Gastrocnemius medialis (tissue), 4 donors: ENCODE results near the gene MBD5. TPM values are rescaled to one million over a fixed set of nuclear protein-coding genes. Genes with fewer than 3 reads are reported as not detected.

Experiments
- ATAC-seq, 2 donors: fragments of 150-250 bp; one replicate each; pipeline ENCODE4 v1.9.1; 2016
- DNase-seq, 2 donors: peaks; one replicate each; pipeline ENCODE4 v3.0.0-alpha.2; 2019
- H3K27ac ChIP-seq, 4 donors: fragments of 200-600 bp; sonication (generic); 1 replicate in 1 of 4; 2 replicates in 3 of 4; pipeline ENCODE4 v1.5.1; 2016 to 2018; ENCODE audit warnings: mild to moderate bottlenecking in 2 of 4, moderate library complexity in 1 of 4
- H3K27me3 ChIP-seq, 3 donors: fragments of 200-600 bp; sonication (generic) in 2 of 3; 1 replicate in 1 of 3; 2 replicates in 2 of 3; pipeline versions ENCODE4 v1.5.1 to v1.6.0; 2016 to 2019; ENCODE audit warnings: mild to moderate bottlenecking in 1 of 3, moderate library complexity in 1 of 3
- H3K36me3 ChIP-seq, 2 donors: fragments of 200-600 bp; sonication (generic) in 1 of 2; one replicate each; pipeline ENCODE4 v1.5.1; 2017 to 2018
- H3K4me1 ChIP-seq, 2 donors: fragments of 200-600 bp; sonication (generic) in 1 of 2; one replicate each; pipeline ENCODE4 v1.5.1; 2016 to 2017; ENCODE audit warnings: mild to moderate bottlenecking in 2 of 2
- H3K4me3 ChIP-seq, 4 donors: fragments of 200-600 bp; sonication (generic) in 3 of 4; 1 replicate in 1 of 4; 2 replicates in 3 of 4; pipeline ENCODE4 v1.5.1; 2016 to 2019; ENCODE audit warnings: mild to moderate bottlenecking in 2 of 4
- H3K9me3 ChIP-seq, 3 donors: fragments of 200-600 bp; sonication (generic) in 2 of 3; 1 replicate in 1 of 3; 2 replicates in 2 of 3; pipeline ENCODE4 v1.5.1; 2016 to 2019
- POLR2A ChIP-seq, 2 donors: fragments of 450-650 bp; IDR thresholded peaks; one replicate each; pipeline ENCODE4 v1.6.1; 2017; ENCODE audit warnings: antibody characterized with exemption in 2 of 2, mild to moderate bottlenecking in 2 of 2, moderate library complexity in 2 of 2
- in situ Hi-C, 4 donors: fragments of 200-750 bp; cut with MboI; loops; one replicate each; pipeline versions ENCODE4 v1.15.0 to v1.8.0; 2017; ENCODE audit warnings: low sequenced_read_pairs in 4 of 4
- intact Hi-C: fragments of 100-400 bp; cut with DNase I; formaldehyde crosslinking; loops from one replicate; pipeline ENCODE4 v1.15.1; 2023; ENCODE audit warnings: low total_unique reads
- total RNA-seq, 4 donors: library from RNA; depleted of rRNA; stranded (reverse); fragments of >200 nt; gene quantifications; one replicate each; pipeline versions ENCODE4 v1.1.0 to v1.2.3, GENCODE V29; 2016
- TF ChIP-seq, protein P1 (sequence below), 5 experiments: fragments of 450-650 bp in 3 of 5; fragments of 200-600 bp in 2 of 5; sonication (generic) in 2 of 5; IDR thresholded peaks in 4 of 5; conservative IDR thresholded peaks in 1 of 5; 1 replicate in 4 of 5; 2 replicates in 1 of 5; pipeline ENCODE4 v1.5.1; 2016 to 2019; ENCODE audit warnings: antibody characterized with exemption in 5 of 5, mild to moderate bottlenecking in 3 of 5, moderate library complexity in 3 of 5

MBD5 gene
- total RNA-seq, 4 donors from 2014 or later: 15.2 to 27.2 (median 15.5) TPM

DNA sequence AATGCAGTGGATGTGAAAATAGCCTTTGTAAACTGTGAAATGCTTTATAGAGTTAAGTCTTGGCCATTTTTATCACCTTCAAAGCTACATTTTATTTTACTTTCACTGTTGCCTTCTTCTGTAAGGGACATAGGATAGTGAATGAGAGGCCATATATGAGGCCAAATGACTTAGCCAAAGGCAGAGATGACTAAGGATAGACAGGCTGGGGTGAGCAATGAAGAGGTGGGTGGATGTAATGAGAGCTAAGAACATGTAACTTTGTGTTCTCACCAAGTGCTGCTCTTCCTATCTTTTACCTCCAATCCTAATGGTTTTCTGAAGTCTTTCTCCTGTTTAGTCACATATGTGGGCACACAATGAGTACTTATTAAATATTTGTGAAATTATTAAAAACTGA, 101.9 kb downstream of the MBD5 start:
- intact Hi-C loops (no loop called here), in situ Hi-C loops (no loop called here)
- ATAC-seq: no peak

DNA sequence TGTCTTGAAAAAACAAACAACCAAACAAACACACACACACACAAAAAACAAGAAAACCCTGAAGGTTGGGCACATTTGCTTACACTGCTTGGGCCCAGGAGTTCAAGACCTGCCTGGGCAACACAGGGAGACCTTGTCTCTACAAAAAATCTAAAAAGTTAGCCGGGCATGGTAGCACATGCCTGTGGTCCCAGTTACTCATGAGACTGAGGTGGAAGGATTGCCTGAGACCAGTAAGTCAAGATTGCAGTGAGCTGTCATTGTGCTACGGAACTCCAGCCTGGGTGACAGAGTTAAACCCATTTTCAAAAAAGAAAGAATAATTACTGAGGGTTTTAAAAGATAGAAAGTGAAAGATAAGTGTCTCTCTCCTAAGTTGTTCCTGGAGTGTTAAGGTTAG, 103.4 kb downstream of the MBD5 start:
- Histone ChIP-seq H3K9me3 (no peaks in the 10 kb centered on the region), H3K27me3 (no peaks in the 10 kb centered on the region), H3K36me3 (no peaks in the 10 kb centered on the region), H3K4me3 (no peak overlapping the region), H3K4me1 (no peaks in the 10 kb centered on the region), H3K27ac (no peak overlapping the region)
- no peak for DNase-seq
- TF ChIP-seq, protein P1, sequence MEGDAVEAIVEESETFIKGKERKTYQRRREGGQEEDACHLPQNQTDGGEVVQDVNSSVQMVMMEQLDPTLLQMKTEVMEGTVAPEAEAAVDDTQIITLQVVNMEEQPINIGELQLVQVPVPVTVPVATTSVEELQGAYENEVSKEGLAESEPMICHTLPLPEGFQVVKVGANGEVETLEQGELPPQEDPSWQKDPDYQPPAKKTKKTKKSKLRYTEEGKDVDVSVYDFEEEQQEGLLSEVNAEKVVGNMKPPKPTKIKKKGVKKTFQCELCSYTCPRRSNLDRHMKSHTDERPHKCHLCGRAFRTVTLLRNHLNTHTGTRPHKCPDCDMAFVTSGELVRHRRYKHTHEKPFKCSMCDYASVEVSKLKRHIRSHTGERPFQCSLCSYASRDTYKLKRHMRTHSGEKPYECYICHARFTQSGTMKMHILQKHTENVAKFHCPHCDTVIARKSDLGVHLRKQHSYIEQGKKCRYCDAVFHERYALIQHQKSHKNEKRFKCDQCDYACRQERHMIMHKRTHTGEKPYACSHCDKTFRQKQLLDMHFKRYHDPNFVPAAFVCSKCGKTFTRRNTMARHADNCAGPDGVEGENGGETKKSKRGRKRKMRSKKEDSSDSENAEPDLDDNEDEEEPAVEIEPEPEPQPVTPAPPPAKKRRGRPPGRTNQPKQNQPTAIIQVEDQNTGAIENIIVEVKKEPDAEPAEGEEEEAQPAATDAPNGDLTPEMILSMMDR (IDR thresholded peaks at IDR 0.05 in 4 of 5, conservative IDR thresholded peaks at IDR 0.05 in 1 of 5): no peak
- no peak for TF ChIP-seq POLR2A (IDR thresholded peaks at IDR 0.05)
- intact Hi-C loops: no loop called here
- no peak for ATAC-seq
- in situ Hi-C loops: no loop called here

More for the DNA sequence above, 101.9 kb downstream of the MBD5 start:
- Histone ChIP-seq H3K9me3 (no peaks in the 10 kb centered on the region), H3K36me3 (no peaks in the 10 kb centered on the region), H3K27me3 (no peaks in the 10 kb centered on the region), H3K4me1 (no peaks in the 10 kb centered on the region), H3K4me3 (no peak overlapping the region), H3K27ac (no peak overlapping the region)
- no peak for DNase-seq
- TF ChIP-seq POLR2A (IDR thresholded peaks at IDR 0.05): no peak
- TF ChIP-seq, protein P1 (IDR thresholded peaks at IDR 0.05 in 4 of 5, conservative IDR thresholded peaks at IDR 0.05 in 1 of 5): no peak

DNA sequence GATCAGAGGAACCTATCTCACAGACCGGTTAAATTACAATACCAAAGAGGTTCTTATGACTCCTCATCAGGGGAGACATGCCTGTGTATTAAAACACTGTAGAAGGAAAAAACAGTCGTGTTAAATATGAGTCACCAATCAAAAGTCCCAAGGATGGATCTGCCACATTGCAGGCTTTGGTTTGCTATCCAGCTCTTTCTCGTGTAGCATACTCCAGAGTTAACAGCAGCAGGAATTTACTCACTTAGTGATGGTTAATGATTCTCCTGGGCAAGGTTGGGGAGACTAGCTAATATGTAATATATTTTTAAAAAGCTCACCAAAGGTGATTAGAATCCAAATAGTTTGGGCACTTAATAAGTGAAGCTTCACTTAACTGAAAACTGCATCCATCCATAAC, 109.7 kb downstream of the MBD5 start:
- intact Hi-C loops (no loop called here), in situ Hi-C loops (no loop called here)
- Histone ChIP-seq H3K4me3 (no peak overlapping the region), H3K36me3 (no peaks in the 10 kb centered on the region), H3K27me3 (no peaks in the 10 kb centered on the region), H3K4me1 (no peaks in the 10 kb centered on the region), H3K9me3 (no peaks in the 10 kb centered on the region), H3K27ac (no peak overlapping the region)
- TF ChIP-seq, protein P1 (IDR thresholded peaks at IDR 0.05 in 4 of 5, conservative IDR thresholded peaks at IDR 0.05 in 1 of 5): no peak
- no peak for TF ChIP-seq POLR2A (IDR thresholded peaks at IDR 0.05)
- DNase-seq (no peak), ATAC-seq (no peak)

DNA sequence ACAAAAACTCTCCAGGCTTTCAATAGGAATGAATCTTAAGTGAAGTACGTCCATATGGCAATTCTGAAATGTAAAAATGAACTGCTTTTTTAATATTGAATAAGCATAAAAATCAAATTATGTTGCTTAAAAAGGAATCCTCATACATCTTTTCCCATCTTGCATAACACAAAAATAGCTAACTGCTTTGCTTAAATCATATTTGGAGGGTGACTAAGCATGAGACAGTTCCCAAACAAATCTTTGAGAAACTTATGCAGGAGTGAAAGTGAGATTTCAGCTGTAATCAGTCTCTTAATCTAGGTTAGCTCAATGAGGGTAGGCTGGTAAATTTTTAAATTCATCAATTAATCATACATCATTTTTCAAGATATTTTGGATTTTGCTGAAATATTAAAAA, 111.5 kb downstream of the MBD5 start:
- ATAC-seq: no peak
- Histone ChIP-seq H3K9me3 (no peaks in the 10 kb centered on the region), H3K27me3 (no peaks in the 10 kb centered on the region), H3K4me1 (no peaks in the 10 kb centered on the region), H3K27ac (no peak overlapping the region), H3K36me3 (no peaks in the 10 kb centered on the region), H3K4me3 (no peak overlapping the region)
- intact Hi-C loops: no loop called here
- in situ Hi-C loops: no loop called here
- no peak for DNase-seq
- no peak for TF ChIP-seq POLR2A (IDR thresholded peaks at IDR 0.05)
- TF ChIP-seq, protein P1 (IDR thresholded peaks at IDR 0.05 in 4 of 5, conservative IDR thresholded peaks at IDR 0.05 in 1 of 5): no peak

DNA sequence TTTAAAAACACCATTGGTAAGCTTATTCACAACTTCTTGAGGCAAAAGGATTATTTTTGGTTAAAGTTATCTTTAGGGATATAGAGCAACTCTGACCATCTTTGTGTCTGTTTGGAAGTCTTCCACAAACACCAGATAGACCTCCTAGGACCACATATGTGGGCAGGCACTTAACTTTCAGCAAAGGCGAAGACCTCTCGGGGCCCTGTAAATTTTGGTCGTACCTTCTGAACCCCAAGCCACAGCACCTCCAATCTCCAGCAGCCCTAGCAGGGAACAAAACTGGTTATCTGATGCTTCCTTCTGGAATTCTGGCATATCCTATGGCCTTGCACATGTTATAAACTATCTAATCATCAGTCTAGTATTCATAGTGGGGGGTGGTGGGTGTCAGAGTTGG, 114.8 kb downstream of the MBD5 start:
- no peaks in the 10 kb centered on the region for H3K36me3 ChIP-seq
- no peak overlapping the region for H3K27ac ChIP-seq
- intact Hi-C loops: no loop called here
- ATAC-seq (no peak), DNase-seq (no peak)
- in situ Hi-C loops: no loop called here
- no peaks in the 10 kb centered on the region for H3K4me1 ChIP-seq
- no peaks in the 10 kb centered on the region for H3K27me3 ChIP-seq
- no peak for TF ChIP-seq POLR2A (IDR thresholded peaks at IDR 0.05)
- TF ChIP-seq, protein P1 (IDR thresholded peaks at IDR 0.05 in 4 of 5, conservative IDR thresholded peaks at IDR 0.05 in 1 of 5): no peak
- H3K4me3 ChIP-seq: no peak overlapping the region
- H3K9me3 ChIP-seq: no peaks in the 10 kb centered on the region
